Psoas muscle (tissue), 8 donors: ENCODE data around the gene CXCL16. TPM values are rescaled to one million over a fixed set of nuclear protein-coding genes. Genes with fewer than 3 reads are reported as not detected.

Experiments used
- ATAC-seq, 4 donors: fragments of 200-7000 bp; cut with Tn5 transposase; one replicate each; pipeline ENCODE4 v1.9.1; 2020; ENCODE audit warnings: moderate library complexity in 3 of 4, mild to moderate bottlenecking in 2 of 4
- DNase-seq, 2 donors: peaks; one replicate each; pipeline ENCODE4 v3.0.0-alpha.2; 2020
- H3K27ac ChIP-seq: fragments of 200-600 bp; one replicate; pipeline ENCODE4 v1.8.0; 2022
- H3K27me3 ChIP-seq, 3 donors: fragments of 200-600 bp in 1 of 3; one replicate each; pipeline versions ENCODE4 v1.6.1 to v1.8.0; 2013 to 2022; ENCODE audit warnings: low read length in 2 of 3, mild to moderate bottlenecking in 2 of 3, moderate library complexity in 1 of 3; ENCODE audit not compliant: insufficient read depth in 3 of 3
- H3K36me3 ChIP-seq, 2 donors: fragments of 200-600 bp in 1 of 2; one replicate each; pipeline versions ENCODE4 v1.6.1 to v1.8.0; 2013 to 2022; ENCODE audit warnings: low read depth in 1 of 2, mild to moderate bottlenecking in 1 of 2, moderate library complexity in 1 of 2; ENCODE audit not compliant: insufficient read depth in 1 of 2
- H3K4me1 ChIP-seq: fragments of 200-600 bp; one replicate; pipeline ENCODE4 v1.8.0; 2022
- H3K4me3 ChIP-seq: fragments of 200-600 bp; one replicate; pipeline ENCODE4 v1.8.0; 2022; ENCODE audit warnings: mild to moderate bottlenecking
- H3K9me3 ChIP-seq: fragments of 200-600 bp; one replicate; pipeline ENCODE4 v1.8.0; 2022
- WGBS, 3 donors: extraction: QIAGEN DNeasy Blood & Tissue Kit; methylation state at CpG; one replicate each; pipeline versions ENCODE4 v1.1.6 to v1.1.7; 2013; 5-methylcytosine and 5-hydroxymethylcytosine counted together
- intact Hi-C, 2 donors: fragments of 100-400 bp; cut with DNase I; formaldehyde crosslinking; loops; one replicate each; pipeline versions ENCODE4 v1.11.0 to v1.14.2; 2022
- polyA plus RNA-seq, 3 donors: library from polyadenylated mRNA; stranded (reverse); fragments of 200-250 nt; gene quantifications; one replicate each; pipeline ENCODE4 v1.2.3, GENCODE V29; 2013
- total RNA-seq, 4 donors: library from RNA; stranded (reverse); fragmentation: NEBNext Ultra II Directional in 2 of 4; extraction: Animal tissue kit (Norgen Biotek cat#: 25700) in 2 of 4; gene quantifications; one replicate each; pipeline versions ENCODE4 v1.2.1 to v1.2.4, GENCODE V29; 2021 to 2023
- TF ChIP-seq, protein P1 (sequence below): fragments of 200-600 bp; IDR thresholded peaks from one replicate; pipeline ENCODE4 v1.8.0; 2022; ENCODE audit warnings: antibody characterized with exemption
- donor health status: healthy with polysubstance abuse.
- donor health status: DM: no; HTN: no; CAD: no; lungs with moderate emphysema.
- donor health status: Bipolar disorder and iron deficiency.
- donor health status: healthy.
- donor health status: DM: yes; HTN: yes; CAD: no.
- donor health status: DM: no; HTN: no; CAD: no.
- donor health status: DM: no; HTN: no; CAD: no.
- donor health status: DM: yes; HTN: yes; CAD: no.

The CXCL16 gene
- total and polyA plus RNA-seq, 7 donors, result 0.45 to 5.4 (median 1.7) TPM

DNA sequence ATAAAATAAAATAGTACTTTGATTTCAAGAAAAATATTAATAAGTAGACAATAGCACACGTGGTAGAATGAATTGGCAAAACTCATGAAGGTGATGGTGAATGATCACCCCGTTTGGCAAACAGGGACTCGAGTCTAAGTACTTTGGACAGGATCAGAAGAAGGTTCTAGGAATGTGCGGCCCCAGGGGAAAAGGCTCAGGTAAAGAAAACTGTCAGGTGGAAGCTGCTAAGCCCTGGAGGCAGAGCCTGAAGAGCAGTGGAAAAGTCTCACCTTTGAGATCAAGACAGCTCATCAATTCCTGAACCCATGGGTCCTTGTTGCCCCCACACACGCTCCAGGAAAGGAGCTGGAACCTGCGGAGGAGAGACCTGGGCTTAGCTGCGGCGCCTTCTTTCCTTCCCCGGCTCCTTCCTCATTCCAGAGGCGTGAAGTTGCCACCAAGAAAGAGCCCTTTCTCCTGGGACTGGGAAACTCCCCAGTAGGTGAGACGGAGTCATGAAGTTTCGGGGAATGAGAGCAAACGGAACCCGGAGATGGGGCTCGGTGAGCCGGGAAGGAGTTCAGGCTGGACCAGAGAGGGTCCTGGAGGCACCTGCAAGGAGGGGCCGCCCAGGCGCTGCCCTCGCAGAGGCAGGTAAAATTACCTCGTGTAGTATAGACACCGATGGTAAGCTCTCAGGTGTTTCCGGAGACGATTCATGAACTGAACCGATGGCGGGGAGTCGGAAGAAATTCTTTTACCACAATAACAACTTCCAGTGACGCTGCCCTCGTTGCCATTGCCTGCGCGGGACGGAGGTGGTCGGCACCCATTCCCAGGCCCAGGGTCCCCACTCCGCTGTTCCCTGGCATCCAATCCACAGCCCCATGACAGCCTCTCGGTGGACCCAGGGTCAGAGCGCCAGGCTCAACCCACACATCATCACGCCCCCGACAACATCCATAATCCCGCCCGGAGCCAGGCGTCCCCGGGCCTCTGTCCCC is 1.3 kb downstream of the CXCL16 start:
- H3K4me1 ChIP-seq, result peaks cover 7% of the 10 kb centered on the region
- no peak overlapping the region for H3K27ac ChIP-seq
- DNase-seq, result no peak
- TF ChIP-seq, protein P1, sequence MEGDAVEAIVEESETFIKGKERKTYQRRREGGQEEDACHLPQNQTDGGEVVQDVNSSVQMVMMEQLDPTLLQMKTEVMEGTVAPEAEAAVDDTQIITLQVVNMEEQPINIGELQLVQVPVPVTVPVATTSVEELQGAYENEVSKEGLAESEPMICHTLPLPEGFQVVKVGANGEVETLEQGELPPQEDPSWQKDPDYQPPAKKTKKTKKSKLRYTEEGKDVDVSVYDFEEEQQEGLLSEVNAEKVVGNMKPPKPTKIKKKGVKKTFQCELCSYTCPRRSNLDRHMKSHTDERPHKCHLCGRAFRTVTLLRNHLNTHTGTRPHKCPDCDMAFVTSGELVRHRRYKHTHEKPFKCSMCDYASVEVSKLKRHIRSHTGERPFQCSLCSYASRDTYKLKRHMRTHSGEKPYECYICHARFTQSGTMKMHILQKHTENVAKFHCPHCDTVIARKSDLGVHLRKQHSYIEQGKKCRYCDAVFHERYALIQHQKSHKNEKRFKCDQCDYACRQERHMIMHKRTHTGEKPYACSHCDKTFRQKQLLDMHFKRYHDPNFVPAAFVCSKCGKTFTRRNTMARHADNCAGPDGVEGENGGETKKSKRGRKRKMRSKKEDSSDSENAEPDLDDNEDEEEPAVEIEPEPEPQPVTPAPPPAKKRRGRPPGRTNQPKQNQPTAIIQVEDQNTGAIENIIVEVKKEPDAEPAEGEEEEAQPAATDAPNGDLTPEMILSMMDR, result no peak
- H3K27me3 ChIP-seq, result peaks cover 0 to 50% (median 7%) of the 10 kb centered on the region in 3 donors
- intact Hi-C loops, result loop anchor here in 1 of 2 donors (5.0 kb wide), 1 partner anchor 149 kb away; no protein-coding TSS in a partner anchor
- H3K36me3 ChIP-seq, result peaks cover 0 to 3% of the 10 kb centered on the region in 2 donors
- WGBS, 3 donors, result 23 to 28% (median 23%) methylated on average over 40 to 41 of the region's 41 CpGs
- ATAC-seq, result peak in 2 of 4 donors; percentile 10 to 18
- H3K9me3 ChIP-seq, result no peaks in the 10 kb centered on the region
- peak overlapping the region; percentile 92 for H3K4me3 ChIP-seq

DNA sequence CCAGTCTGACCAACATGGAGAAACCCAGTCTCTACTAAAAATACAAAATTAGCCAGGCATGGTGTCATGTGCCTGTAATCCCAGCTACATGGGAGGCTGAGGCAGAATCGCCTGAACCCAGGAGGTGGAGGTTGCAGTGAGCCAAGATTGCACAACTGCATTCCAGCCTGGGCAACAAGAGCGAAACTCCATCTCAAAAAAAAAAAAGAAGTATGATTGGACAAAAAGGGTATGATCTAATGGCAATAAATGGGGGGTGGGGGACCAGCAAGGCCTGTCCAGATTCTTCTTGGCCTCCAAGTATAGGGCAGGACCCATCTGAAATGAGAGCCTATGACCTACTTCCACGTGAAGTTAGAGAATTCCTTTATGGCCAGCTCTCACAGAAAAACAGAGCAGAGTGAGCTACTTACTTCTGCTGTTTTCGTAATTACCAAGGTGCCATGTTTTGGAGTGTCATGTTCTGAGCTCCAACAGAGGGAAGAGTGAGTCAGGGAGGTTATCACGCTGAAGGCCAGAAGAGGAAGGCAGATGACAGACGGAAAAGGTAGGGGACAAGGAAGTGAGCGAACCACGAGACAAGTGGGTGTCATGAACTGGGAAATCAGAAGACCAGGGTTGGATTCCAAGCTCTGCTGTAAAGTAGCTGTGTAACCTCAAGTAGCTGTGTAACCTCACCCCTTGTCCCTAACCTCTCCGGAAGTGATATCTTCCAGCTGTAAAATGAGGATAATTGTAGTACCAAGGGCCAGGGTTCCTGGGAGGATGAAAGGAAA is 3.7 kb downstream of the CXCL16 start:
- Histone ChIP-seq H3K27me3 (peaks cover 0 to 34% (median 5%) of the 10 kb centered on the region in 3 donors), H3K4me1 (peaks cover 16% of the 10 kb centered on the region), H3K4me3 (no peak overlapping the region), H3K27ac (no peak overlapping the region), H3K36me3 (peaks cover 0 to 11% of the 10 kb centered on the region in 2 donors), H3K9me3 (no peaks in the 10 kb centered on the region)
- ATAC-seq, result no peak
- TF ChIP-seq, protein P1, result no peak
- no peak for DNase-seq
- intact Hi-C loops, result loop anchor here in 1 of 2 donors (5.0 kb wide), 1 partner anchor 151 kb away; no protein-coding TSS in a partner anchor
- WGBS, 3 donors, result 63 to 74% (median 68%) methylated on average over 9 of the region's 9 CpGs

DNA sequence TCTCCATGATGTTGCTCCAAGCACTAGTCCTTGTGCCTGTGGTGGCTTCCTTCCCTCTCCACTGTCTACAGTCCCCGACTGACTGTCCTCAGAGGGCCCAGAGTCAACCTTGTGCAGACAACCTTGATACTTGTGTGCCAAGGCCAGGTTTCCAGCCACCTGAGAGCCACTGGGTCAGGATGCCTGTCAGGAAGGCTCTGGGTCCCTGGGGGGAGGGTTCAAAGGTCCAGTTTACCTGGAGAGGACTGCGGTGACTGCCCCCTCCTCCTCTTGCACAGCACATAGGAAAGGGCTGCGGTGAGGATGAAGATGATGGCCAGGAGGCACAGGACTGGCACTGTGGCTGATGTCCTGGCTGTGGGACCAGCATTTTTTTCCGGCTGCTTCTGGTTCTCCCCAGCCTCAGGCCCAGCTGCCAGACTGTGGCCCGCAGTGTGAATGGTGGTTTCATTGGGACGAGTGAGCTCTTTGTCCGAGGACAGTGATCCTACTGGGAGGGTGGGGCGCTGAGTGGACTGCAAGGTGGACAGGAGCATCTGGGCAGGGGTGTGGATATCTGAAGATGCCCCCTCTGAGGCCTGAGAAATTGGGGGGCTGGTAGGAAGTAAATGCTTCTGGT is 4.8 kb downstream of the CXCL16 start:
- H3K27me3 ChIP-seq, result peaks cover 0 to 23% (median 5%) of the 10 kb centered on the region in 3 donors
- no peak for DNase-seq
- H3K27ac ChIP-seq, result no peak overlapping the region
- intact Hi-C loops, result loop anchor here (5.0 kb wide), 1 partner anchor 152 kb away; no protein-coding TSS in a partner anchor
- H3K4me3 ChIP-seq, result no peak overlapping the region
- WGBS, 3 donors, result 83 to 88% (median 85%) methylated on average over 8 of the region's 8 CpGs
- peaks cover 0 to 11% of the 10 kb centered on the region in 2 donors for H3K36me3 ChIP-seq
- peaks cover 16% of the 10 kb centered on the region for H3K4me1 ChIP-seq
- ATAC-seq, result no peak
- TF ChIP-seq, protein P1, result no peak
- no peaks in the 10 kb centered on the region for H3K9me3 ChIP-seq

DNA sequence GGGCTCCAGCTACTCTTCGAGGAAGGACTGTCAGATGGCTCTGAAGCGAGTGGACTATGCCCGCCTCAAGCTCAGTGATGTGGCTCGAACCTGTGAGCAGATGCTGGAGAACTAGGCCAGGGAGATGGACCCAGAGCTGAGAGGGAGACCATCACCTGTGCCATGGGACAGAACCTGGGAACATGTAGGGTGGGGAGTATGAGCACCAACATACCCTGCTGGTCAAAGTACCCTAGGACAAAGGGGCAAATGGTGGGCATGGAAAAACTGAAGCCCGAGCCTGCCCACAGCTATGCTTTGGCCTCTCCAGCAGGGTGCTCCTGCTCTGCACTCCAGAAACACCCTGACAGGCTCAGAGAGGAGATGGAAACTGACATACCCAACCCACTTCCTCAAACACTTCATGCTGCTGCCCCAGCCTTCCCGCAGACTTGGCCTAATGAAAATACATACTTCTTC is 6.6 kb downstream of the CXCL16 start:
- peaks cover 9% of the 10 kb centered on the region for H3K4me1 ChIP-seq
- peaks cover 0 to 5% (median under 1%) of the 10 kb centered on the region in 3 donors for H3K27me3 ChIP-seq
- 83 to 91% (median 84%) methylated on average over 6 of the region's 6 CpGs for WGBS, 3 donors
- DNase-seq (no peak), ATAC-seq (no peak)
- peaks cover 0 to 11% of the 10 kb centered on the region in 2 donors for H3K36me3 ChIP-seq
- H3K9me3 ChIP-seq, result no peaks in the 10 kb centered on the region
- TF ChIP-seq, protein P1, result no peak
- no peak overlapping the region for H3K4me3 ChIP-seq
- no peak overlapping the region for H3K27ac ChIP-seq
- intact Hi-C loops, result loop anchor here in 1 of 2 donors (2.0 to 5.0 kb wide), 2 partner anchors 54 to 154 kb away; partner anchors contain the start of gene VMO1
